ENCODE results near the gene BARD1.

The BARD1 gene

GRCh38 chr2:214782671-214783070 lies 26.8 kb downstream of the BARD1 start:
- no peak overlapping the region for H3K27ac Mint-ChIP-seq
- no peak for TF ChIP-seq CTCF (IDR thresholded peaks at IDR 0.05; ENCODE audit: unreplicated experiment in 3 of 3)
- H3K27me3 Mint-ChIP-seq (ENCODE audit: low read depth), result no peaks in the 10 kb centered on the region
- H3K4me1 Mint-ChIP-seq, result no peaks in the 10 kb centered on the region
- no peak overlapping the region for H3K4me3 Mint-ChIP-seq
- H3K36me3 Mint-ChIP-seq (ENCODE audit: low read depth), result peaks cover 73% of the 10 kb centered on the region
- H3K9me3 Mint-ChIP-seq, result peaks cover 31% of the 10 kb centered on the region

GRCh38 chr2:214781226-214781625 lies 28.3 kb downstream of the BARD1 start:
- no peak for TF ChIP-seq CTCF (IDR thresholded peaks at IDR 0.05; ENCODE audit: unreplicated experiment in 3 of 3)
- Mint-ChIP-seq H3K4me1 (no peaks in the 10 kb centered on the region), H3K9me3 (peaks cover 33% of the 10 kb centered on the region)

GRCh38 chr2:214775971-214776370 lies 33.5 kb downstream of the BARD1 start:
- H3K4me3 Mint-ChIP-seq, result no peak overlapping the region
- H3K27me3 Mint-ChIP-seq (ENCODE audit: low read depth), result no peaks in the 10 kb centered on the region
- H3K4me1 Mint-ChIP-seq, result no peaks in the 10 kb centered on the region
- H3K27ac Mint-ChIP-seq, result no peak overlapping the region
- TF ChIP-seq CTCF (IDR thresholded peaks at IDR 0.05; ENCODE audit: unreplicated experiment in 3 of 3), result no peak
- peaks cover 15% of the 10 kb centered on the region for H3K9me3 Mint-ChIP-seq
- peaks cover 69% of the 10 kb centered on the region for H3K36me3 Mint-ChIP-seq (ENCODE audit: low read depth)

More at GRCh38 chr2:214781226-214781625, 28.3 kb downstream of the BARD1 start:
- no peak overlapping the region for H3K4me3 Mint-ChIP-seq
- no peak overlapping the region for H3K27ac Mint-ChIP-seq
- H3K36me3 Mint-ChIP-seq (ENCODE audit: low read depth), result peaks cover 87% of the 10 kb centered on the region
- no peaks in the 10 kb centered on the region for H3K27me3 Mint-ChIP-seq (ENCODE audit: low read depth)

- H3K4me1 Mint-ChIP-seq, result no peaks in the 10 kb centered on the region
- H3K9me3 Mint-ChIP-seq, result peaks cover 15% of the 10 kb centered on the region
- H3K4me3 Mint-ChIP-seq, result no peak overlapping the region
- no peak for TF ChIP-seq CTCF (IDR thresholded peaks at IDR 0.05; ENCODE audit: unreplicated experiment in 3 of 3)
- H3K27ac Mint-ChIP-seq, result no peak overlapping the region
- H3K27me3 Mint-ChIP-seq (ENCODE audit: low read depth), result no peaks in the 10 kb centered on the region
- peaks cover 51% of the 10 kb centered on the region for H3K36me3 Mint-ChIP-seq (ENCODE audit: low read depth)
Observed at GRCh38 chr2:214774108-214774507, 35.4 kb downstream of the BARD1 start.

- H3K4me3 Mint-ChIP-seq, result no peak overlapping the region
- H3K36me3 Mint-ChIP-seq (ENCODE audit: low read depth), result peaks cover 56% of the 10 kb centered on the region
- H3K27ac Mint-ChIP-seq, result no peak overlapping the region
- H3K4me1 Mint-ChIP-seq, result no peaks in the 10 kb centered on the region
- no peak for TF ChIP-seq CTCF (IDR thresholded peaks at IDR 0.05; ENCODE audit: unreplicated experiment in 3 of 3)
- peaks cover 15% of the 10 kb centered on the region for H3K9me3 Mint-ChIP-seq
- no peaks in the 10 kb centered on the region for H3K27me3 Mint-ChIP-seq (ENCODE audit: low read depth)
Observed at GRCh38 chr2:214772443-214773015, 37.0 kb downstream of the BARD1 start.

- TF ChIP-seq CTCF (IDR thresholded peaks at IDR 0.05; ENCODE audit: unreplicated experiment in 3 of 3), result no peak
- H3K27ac Mint-ChIP-seq, result no peak overlapping the region
- H3K4me1 Mint-ChIP-seq, result no peaks in the 10 kb centered on the region
- H3K9me3 Mint-ChIP-seq, result no peaks in the 10 kb centered on the region
- H3K4me3 Mint-ChIP-seq, result no peak overlapping the region
- no peaks in the 10 kb centered on the region for H3K27me3 Mint-ChIP-seq (ENCODE audit: low read depth)
- H3K36me3 Mint-ChIP-seq (ENCODE audit: low read depth), result peaks cover 51% of the 10 kb centered on the region
Observed at GRCh38 chr2:214765180-214765579, 44.3 kb downstream of the BARD1 start.
